ENCODE data around the gene MIDN.

MIDN gene

DNA sequence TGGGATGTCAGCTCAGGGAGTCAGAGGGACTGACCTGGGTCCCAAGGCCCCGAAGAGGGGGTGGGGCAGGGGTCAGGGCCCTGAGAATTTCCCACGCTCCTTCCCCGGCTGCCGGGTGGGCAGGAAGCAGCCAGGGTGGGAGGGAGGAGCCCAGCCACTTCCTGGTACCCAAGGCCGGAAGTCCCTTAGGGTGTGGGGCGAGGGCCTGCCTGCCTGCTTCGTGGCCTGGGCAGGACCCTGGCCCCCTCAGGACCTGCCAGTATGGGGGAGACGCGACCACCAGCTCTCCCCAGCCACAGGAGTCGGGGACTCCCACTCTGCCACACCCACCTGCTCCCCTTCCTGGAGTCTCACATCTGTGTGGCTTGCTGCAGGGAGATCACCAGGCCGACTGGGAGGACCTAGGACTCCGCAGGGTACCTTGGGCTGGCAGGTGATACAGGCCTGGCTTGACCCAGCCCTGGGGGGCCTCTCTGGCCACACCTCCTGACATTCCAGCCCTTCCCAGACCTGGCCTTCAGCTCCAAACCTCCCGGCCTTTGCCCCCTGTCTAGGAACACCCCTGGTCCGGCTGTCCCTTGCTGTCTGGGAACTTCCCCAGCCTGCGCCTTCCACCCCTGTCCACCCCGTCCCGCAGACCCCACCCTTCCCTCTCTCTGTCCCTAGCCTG is 11.0 kb downstream of the MIDN start:
- no peak for FAIRE-seq

DNA sequence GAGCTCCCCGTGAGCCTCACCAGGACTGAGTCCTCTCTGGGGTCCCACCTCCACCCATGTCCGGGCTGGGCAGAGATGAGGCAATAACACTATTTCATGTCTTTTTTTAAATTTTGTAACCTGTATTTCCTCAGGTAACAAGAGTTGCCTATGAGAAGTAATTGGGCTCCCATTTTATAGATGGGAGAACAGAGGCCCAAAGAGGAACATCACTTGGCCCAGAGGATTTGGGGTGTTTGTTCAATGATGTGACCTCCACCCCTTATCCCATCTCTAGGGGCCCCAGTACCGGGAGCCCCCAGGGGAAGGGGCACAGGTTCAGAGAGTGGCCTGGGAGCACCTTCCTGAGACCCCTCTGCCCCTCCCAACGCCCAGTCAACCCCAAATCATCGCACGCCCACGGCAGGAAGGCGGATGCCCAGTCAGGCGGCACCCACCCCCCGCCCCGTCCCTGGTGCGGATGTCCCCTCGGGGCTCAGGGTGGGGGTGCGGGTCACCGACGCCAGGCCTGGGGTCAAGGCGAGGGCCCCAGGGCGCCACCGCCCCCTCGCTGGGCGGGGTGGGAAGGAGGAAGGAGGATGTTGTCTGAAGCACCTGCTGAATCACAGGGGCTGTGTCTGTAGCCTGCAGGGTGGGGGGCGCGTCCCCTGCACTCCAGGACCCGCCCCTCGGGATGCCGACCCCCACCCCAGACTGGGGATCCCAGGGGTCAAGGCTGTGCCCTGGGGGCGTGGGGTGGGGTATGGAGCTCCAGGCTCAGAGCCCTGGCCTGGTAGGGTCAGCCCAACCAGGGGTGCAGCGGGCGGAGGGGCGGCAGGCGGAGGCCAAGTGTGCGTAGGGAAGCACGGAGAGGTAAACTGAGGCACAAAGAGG is 11.7 kb downstream of the MIDN start:
- FAIRE-seq = no peak

DNA sequence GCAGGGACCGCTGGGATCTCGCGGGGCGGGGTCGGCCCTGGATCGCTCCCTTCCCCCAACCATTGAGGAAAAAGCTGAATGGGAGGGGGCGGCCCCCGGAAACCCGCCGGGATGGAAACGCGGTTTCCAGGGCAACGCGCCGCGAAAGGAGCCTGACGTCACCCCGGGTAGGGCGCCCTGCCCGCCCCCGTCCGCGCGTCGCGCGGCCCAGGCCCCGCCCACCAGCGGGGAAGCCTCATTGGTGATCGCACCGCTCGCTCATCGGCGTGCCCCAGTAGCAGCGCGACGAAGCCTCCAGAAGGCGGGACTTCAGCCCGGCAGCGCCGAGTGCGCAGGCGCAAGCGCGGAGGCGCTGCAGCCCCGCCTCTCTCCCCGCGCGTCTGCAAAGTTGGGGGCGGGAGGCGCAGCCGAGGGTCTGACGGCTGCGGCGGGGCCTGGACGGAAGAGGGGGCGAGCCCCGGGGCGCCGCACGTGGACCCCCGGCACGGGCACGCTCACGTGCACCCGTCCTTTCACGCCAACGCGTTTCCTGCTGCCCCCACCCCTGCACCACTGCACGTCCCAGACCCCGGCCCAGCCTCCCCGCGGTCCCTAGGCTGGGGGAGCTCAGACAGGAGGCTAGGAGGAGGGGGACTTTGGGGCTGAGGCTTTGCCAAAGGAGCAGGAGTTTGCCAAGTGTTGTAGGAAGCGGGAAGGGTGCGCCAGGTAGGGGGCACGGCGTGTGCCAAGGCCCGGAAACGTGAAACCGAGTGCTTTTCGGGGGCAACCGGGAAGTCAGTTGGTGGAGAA is 12.6 kb downstream of the MIDN start:
- no peak for FAIRE-seq

DNA sequence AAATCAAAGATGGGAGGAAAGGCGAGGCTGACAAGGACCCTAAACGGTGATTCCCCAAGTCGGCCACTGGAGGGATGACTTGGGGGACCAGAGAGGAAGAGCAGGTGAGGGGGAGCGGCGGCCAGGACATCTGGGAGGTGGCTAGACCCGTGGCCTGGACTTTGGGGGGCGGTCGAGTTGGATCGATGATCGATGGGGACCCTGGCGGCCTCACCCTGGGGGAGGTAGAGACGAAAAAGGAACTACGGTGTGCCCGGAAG is 13.1 kb downstream of the MIDN start:
- no peak for FAIRE-seq

DNA sequence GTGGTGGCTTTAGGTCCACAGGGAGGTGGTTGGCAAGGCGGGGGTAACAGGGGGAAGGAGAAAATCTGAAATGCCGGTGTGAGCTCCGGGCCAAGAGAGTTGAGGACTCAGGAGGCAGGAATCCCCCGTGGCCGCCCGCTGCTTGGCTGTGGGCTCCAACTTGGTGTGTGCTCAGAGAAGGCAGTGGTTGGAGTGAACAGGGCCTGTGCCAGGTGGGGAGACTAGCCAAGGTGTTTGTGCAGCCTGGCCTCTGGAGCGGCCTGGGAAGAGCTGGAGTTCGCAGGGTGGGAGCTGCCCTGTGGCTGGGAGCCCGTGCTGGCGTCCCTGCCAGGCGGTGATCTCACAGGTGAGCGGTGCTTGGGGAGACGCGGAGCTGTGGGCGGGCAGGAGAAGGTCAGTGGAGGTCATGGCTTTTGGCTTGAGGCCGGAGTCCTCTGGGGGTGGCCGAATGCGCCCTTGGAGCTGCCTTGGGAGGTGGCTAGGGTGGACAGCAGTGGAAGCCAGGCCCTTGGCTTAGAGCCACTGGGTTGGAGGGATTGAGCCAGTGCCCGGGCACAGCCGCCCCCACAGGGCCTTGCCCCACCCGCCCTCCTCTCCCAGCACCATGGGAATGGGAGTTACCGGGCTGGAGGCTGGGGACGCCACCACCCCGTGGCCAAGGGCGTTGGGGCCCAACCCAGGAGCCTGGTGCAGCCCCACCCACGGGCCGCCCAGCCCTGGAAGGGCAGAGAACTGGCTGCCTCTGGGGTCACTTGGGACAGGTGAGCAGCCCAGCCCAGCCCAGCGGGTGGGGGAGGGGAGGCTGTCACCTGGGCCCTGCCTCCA is 13.6 kb downstream of the MIDN start:
- no peak for FAIRE-seq

DNA sequence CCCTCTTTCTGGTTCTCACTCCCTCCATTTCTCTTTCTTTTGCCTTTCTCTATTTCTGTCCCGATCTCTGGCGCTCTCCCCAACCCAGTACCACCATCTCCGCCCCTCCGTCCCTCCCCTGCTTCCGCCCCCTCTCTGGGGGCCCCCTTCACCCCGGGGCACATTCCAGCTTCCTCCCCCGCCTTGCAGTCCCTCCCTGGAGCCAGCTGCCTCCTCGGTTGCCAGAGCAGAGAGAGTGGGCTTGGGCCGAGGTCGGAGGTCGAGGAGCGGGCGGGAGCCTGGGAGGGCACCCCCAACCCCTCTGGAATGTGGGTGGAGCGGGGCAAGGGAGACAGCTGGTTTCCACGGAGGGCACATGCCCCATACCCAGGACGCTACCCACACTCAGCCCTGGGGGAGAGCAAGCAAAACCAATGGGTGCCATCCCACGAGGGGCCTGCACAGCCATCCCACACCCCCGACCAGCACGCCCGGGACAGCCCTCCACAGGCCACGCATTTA is 14.3 kb downstream of the MIDN start:
- FAIRE-seq = no peak

DNA sequence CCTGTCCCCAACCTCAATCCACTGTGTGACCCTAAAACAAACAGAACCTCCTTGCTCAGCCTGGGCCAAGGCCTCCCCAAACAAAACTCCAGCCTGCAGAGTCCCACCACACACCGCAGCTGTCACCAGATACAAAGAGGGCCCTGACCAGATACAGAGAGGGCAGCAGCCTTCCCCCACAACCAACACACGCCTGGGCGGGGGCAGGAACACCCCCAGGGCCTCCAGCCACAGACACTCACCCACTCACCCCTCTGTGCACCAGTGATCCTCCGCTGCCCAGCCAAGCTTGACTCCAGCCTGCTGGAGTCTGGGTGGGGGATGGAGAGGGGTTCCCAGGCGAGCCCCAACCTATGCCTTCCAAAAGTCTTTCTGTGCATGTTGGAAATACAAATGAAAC is 14.8 kb downstream of the MIDN start:
- FAIRE-seq = no peak

DNA sequence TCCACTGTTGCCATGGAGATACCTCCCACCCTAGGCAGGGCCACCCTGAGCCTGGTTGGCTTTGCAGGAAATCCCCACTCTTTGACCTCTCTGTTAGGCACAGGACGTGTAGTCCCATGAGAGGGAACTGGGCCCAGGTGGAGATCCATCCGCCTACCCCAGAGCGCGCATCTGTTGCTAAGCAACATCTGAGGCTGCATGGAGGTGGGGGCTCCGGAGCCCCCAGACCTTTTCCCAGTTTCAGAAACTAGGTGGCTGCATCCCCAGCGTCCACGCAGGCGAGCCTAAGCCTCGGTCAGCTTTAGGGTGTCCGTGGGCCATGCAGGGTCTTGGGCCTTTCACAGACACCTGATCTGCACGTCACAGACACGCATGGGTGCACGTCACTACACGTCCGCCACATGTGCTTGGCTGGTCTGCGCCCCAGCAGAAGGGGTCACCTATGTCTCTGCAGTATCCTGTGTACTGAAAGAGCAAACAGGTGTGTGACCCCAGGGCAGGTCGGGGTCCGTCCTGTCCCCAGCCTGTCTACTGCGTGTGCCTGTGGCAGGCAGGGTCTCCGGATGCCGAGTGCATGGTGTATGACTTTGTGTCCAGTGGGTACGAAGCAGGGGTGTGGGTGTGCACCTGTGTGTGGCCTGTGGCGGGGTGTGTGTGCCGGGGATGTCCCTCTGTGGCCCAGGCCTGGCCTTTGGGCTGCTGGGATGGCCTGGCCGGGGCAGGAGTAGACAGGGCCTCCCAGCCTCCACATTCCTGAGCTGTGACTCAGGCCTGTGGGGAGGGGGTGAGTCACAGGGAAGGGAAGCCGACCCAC is 16.6 kb downstream of the MIDN start:
- no peak for FAIRE-seq

- no peak for FAIRE-seq
Measured at GRCh38 chr19:1265615-1266128, 17.3 kb downstream of the MIDN start.

DNA sequence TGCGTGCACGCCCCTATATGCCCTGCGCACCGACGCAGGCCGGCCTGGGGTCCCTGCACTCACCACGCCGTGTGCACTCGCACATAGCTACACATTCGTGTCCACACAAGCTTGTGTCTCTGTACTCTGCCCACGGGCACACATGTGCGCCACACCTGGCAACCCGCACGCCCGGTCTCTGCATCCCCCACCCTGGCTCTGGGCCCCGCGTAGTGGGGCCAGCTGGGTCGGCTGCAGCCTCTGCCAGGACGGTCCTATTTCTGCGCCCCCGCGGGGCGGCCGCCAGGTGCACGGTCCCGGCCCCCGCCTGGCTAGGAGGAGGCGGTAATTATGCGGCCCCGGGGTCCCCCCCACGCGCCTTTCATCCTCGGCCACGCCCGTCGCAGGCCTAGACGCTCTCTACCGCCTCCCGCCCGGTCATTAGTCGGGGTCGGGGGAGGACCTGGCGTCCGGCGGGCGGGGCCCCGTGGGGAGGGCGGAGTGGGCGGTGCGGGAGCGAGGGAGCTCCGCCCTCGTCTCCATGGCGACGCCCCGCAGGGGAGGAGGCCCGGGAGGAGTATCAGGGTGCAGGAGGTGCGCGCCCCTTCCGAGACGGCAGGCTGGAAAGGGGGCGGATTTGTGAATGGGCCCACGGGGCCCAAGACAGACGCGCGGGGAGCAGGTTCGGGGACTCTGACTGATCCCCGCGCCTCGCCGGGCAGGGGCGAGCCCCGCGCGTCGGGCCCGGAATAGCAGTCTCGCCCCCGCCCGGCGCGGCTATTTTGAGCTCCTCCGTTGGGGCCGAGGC is 17.9 kb downstream of the MIDN start:
- no peak for FAIRE-seq

DNA sequence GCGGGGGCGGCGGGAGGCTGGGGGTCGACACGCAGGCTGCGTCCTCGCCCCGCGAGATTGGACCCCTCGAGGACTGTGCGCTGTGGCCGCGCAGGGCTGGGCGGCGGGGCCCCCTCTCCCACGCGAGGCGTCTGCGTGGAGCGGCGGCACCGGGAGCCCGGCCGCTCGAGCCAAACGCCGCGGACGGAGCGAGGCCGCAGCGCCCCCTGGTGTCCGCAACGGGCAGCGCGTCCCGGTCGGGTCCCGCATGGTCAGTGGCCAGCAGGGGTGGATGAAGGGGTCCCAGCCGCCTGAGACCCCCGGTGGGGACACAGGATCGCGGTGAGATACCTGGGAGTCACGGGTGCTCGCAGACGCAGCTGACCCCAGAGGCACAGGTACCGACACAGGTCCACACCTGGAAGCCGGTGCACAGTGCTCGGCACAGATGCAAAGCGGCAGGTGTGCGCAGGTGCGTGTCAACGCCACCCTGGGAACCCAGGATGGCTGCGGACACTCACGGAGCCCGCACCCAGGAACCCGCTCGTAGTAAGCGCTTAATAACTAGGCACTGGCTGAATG is 18.6 kb downstream of the MIDN start:
- no peak for FAIRE-seq

DNA sequence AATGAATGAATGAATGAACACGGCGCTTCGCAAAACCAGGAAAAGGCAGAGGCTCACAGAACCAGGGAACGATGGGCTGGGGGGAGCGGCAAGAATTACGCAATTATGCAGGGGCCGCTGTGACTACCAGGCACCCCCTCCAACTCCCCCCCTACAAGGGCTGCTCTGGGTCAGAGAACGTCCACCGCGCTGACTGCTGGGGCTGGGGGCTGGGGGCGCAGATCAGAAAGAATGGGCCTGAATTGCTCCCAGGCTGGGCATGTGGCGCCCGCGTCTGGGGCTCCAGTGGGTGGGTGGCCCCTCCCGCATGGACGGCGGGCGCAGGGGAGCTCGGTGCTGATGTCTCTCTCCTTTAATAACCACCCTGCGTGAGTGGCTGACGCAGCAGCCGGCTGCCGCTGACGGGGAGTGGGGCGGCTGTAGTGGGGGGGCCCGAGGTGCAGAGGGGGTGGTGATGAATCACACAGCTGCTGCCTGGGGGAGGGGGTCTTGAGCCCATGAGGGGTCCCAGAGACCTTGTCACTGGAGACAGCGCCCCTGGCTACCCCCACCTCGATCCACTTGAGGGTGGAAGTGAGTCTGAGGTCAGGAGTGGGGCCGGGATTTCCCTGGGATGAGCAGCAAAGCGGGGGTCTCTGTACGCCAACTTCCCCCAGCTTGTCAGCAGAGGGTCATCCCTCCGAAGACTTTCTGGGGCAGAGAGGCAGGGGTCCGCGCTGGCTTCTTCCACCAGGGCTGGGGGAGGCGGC is 19.3 kb downstream of the MIDN start:
- no peak for FAIRE-seq

GRCh38 chr19:1268226-1269064 is 20.1 kb downstream of the MIDN start:
- no peak for FAIRE-seq

- peak; percentile 95 for FAIRE-seq
Measured at GRCh38 chr19:1269065-1269477, 20.7 kb downstream of the MIDN start, which contains the start of gene CIRBP. TSS of gene CIRBP (plus strand) at chr19:1269332. CDS start at chr19:1270934, 1,602 bp downstream.

- no peak for FAIRE-seq
Measured at GRCh38 chr19:1269478-1270212, 21.3 kb downstream of the MIDN start.

DNA sequence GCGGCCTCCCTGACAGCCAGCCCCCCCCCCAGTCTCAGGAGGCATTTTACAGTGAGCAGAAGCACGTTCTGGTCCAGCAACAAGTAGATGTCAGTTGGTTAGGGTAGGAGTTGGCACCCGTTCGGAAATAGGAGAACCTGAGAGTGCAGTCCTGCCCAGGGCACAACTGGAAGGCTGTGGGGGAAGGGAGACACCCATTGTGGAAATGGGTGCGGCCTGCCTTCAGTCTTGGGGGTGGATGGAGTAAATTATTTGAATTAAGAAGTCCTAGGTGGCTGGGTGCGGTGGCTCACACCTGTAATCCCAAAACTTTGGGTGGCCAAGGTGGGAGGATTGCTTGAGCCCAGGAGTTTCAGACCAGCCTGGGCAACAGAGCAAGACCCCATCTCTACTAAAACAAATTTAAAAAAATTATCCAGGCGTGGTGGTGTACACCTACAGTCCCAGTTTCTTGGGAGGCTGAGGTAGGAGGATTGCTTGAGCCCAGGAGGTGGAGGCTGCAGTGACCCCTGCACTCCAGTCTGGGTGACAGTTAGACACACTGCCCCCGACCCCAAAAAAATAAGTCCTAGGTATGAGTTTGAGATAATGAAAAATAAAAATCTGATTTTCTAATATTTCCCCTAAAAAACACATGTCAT is 21.9 kb downstream of the MIDN start:
- FAIRE-seq = no peak

DNA sequence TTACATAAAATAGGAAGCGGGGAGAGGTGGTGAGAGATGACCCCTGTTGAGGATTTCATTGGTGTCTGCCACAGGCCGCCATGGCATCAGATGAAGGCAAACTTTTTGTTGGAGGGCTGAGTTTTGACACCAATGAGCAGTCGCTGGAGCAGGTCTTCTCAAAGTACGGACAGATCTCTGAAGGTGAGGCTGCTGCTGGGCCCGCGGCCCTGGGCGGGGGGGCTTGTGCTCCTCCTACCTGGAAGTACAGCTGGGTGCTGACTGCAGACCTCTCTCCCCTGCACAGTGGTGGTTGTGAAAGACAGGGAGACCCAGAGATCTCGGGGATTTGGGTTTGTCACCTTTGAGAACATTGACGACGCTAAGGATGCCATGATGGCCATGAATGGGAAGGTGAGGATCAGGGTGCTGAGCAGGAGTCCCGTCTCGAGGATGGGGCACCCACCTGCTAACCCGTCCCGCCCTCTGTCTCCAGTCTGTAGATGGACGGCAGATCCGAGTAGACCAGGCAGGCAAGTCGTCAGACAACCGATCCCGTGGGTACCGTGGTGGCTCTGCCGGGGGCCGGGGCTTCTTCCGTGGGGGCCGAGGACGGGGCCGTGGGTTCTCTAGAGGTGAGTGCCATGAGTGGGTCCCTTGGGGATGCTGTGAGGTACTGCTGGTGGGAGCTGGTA is 22.6 kb downstream of the MIDN start:
- FAIRE-seq = no peak

Data from endometrium (tissue), 2 donors.